Endothelial cell of umbilical vein (primary cell): ENCODE data around the gene HDAC1. TPM values are rescaled to one million over a fixed set of nuclear protein-coding genes. Genes with fewer than 3 reads are reported as not detected.

Source experiments
- BruUV-seq: library from RNA; stranded (reverse); fragments of 400-500 nt; replicated peaks from 2 replicates; lab custom pipeline; 2021; lab: Mats Ljungman, UMichigan
- CTCF ChIA-PET: fragments of 300-600, 350-600 bp; sonication (Branson Sonifier 250); formaldehyde crosslinking; loops from one replicate; lab custom pipeline; 2021; ENCODE audit warnings: antibody characterized with exemption, inconsistent platforms; lab: Charles Lee
- POLR2A ChIA-PET: fragments of 300-600, 350-600 bp; sonication (Branson Sonifier 250); formaldehyde crosslinking; loops from one replicate; lab custom pipeline; 2021; ENCODE audit warnings: antibody characterized with exemption, inconsistent platforms; lab: Charles Lee
- DNase-seq: peaks from one replicate; pipeline ENCODE4 v3.0.0-alpha.2; 2011; ENCODE audit warnings: low read depth, low spot score
- FAIRE-seq: peaks from 2 replicates; lab custom pipeline; 2011; peaks lifted over from hg19 to GRCh38; lab: Jason Lieb, UNC
- H2AFZ ChIP-seq: 2 replicates; pipeline ENCODE4 v1.6.0; 2012; ENCODE audit warnings: low read depth, low read length, control low read depth, inconsistent platforms
- H3K27ac ChIP-seq: 2 replicates; pipeline ENCODE4 v1.5.1; 2011; ENCODE audit warnings: low read depth, mild to moderate bottlenecking, control low read depth, low read length, moderate library complexity; ENCODE audit not compliant: insufficient read depth
- H3K27me3 ChIP-seq, 2 experiments: 2 replicates each; pipeline versions ENCODE4 v1.6.0 to v1.6.1; 2011; ENCODE audit warnings: low read length in 2 of 2, mixed read lengths in 1 of 2; ENCODE audit not compliant: control insufficient read depth in 2 of 2, insufficient read depth in 2 of 2
- H3K36me3 ChIP-seq, 2 experiments: 2 replicates in 1 of 2; 3 replicates in 1 of 2; pipeline ENCODE4 v1.5.1; 2011; ENCODE audit warnings: low read length in 2 of 2, mild to moderate bottlenecking in 1 of 2, moderate library complexity in 1 of 2; ENCODE audit not compliant: control insufficient read depth in 2 of 2, insufficient read depth in 2 of 2; ENCODE audit errors: extremely low read depth in 1 of 2
- H3K4me1 ChIP-seq: 3 replicates; pipeline ENCODE4 v1.5.1; 2011; ENCODE audit warnings: mild to moderate bottlenecking, low read length; ENCODE audit not compliant: control insufficient read depth, insufficient read depth; ENCODE audit errors: extremely low read depth
- H3K4me2 ChIP-seq: 2 replicates; pipeline ENCODE4 v1.6.1; 2011; ENCODE audit warnings: low read length, control low read depth, mixed read lengths; ENCODE audit not compliant: insufficient read depth
- H3K4me3 ChIP-seq, 3 experiments: fragments of 200-600 bp in 1 of 3; sonication (generic), shearing (Covaris generic) in 1 of 3; replicated peaks in 1 of 3; 2 replicates each; pipeline ENCODE4 v1.5.1; 2011 to 2016; ENCODE audit warnings: control low read depth in 3 of 3, low read length in 3 of 3, mild to moderate bottlenecking in 2 of 3, inconsistent platforms in 1 of 3, low read depth in 1 of 3, moderate library complexity in 1 of 3; ENCODE audit not compliant: insufficient read depth in 1 of 3
- H3K79me2 ChIP-seq: 2 replicates; pipeline ENCODE4 v1.6.0; 2012; ENCODE audit warnings: low read length, inconsistent platforms; ENCODE audit not compliant: control insufficient read depth, insufficient read depth
- H3K9ac ChIP-seq: replicated peaks from 2 replicates; pipeline ENCODE3; 2011; ENCODE audit warnings: low read length, control low read depth; ENCODE audit not compliant: insufficient read depth; ENCODE audit errors: extremely low read depth
- H3K9me1 ChIP-seq: replicated peaks from 3 replicates; pipeline ENCODE4 v1.6.0; 2011; ENCODE audit warnings: mild to moderate bottlenecking, low read length; ENCODE audit not compliant: control insufficient read depth, insufficient read depth; ENCODE audit errors: extremely low read depth
- H3K9me3 ChIP-seq: replicated peaks from 2 replicates; pipeline ENCODE4 v1.5.1; 2012; ENCODE audit warnings: low read length, inconsistent platforms; ENCODE audit not compliant: control insufficient read depth, insufficient read depth
- H4K20me1 ChIP-seq: replicated peaks from 2 replicates; pipeline ENCODE3; 2011; ENCODE audit warnings: mild to moderate bottlenecking, low read length; ENCODE audit not compliant: control insufficient read depth, insufficient read depth; ENCODE audit errors: extremely low read depth
- CTCF ChIP-seq, 2 donors: IDR thresholded peaks; 1 replicate in 1 of 2; 2 replicates in 1 of 2; pipeline ENCODE4 v1.5.1; 2011; ENCODE audit warnings: low read length in 2 of 2, mild to moderate bottlenecking in 2 of 2, moderate library complexity in 2 of 2, control low read depth in 1 of 2, inconsistent platforms in 1 of 2, low read depth in 1 of 2; ENCODE audit not compliant: insufficient read depth in 1 of 2; ENCODE audit errors: extremely low read depth in 1 of 2
- EZH2 ChIP-seq: IDR thresholded peaks from 2 replicates; pipeline ENCODE4 v1.6.1; 2012; ENCODE audit warnings: borderline replicate concordance, low read depth, mild to moderate bottlenecking, moderate library complexity, low read length, inconsistent platforms; ENCODE audit not compliant: severe bottlenecking
- FOS ChIP-seq: IDR thresholded peaks from 2 replicates; pipeline ENCODE4 v1.6.1; 2011; ENCODE audit warnings: mild to moderate bottlenecking, low read length, moderate library complexity, borderline replicate concordance; ENCODE audit not compliant: insufficient read depth
- GATA2 ChIP-seq: IDR thresholded peaks from 2 replicates; pipeline ENCODE4 v1.7.0; 2011; ENCODE audit warnings: low read depth, mild to moderate bottlenecking, moderate library complexity, mixed read lengths, low read length; ENCODE audit not compliant: insufficient read length, insufficient read depth
- JUN ChIP-seq: IDR thresholded peaks from 2 replicates; pipeline ENCODE4 v1.6.1; 2011; ENCODE audit warnings: borderline replicate concordance, low read depth; ENCODE audit not compliant: insufficient read length, insufficient read depth
- MAX ChIP-seq: IDR thresholded peaks from 2 replicates; pipeline ENCODE4 v1.6.1; 2011; ENCODE audit not compliant: insufficient read depth, insufficient read length
- MYC ChIP-seq: IDR thresholded peaks from one replicate; pipeline ENCODE4 v1.6.1; 2011; ENCODE audit warnings: mild to moderate bottlenecking, low read depth, low read length
- POLR2A ChIP-seq: IDR thresholded peaks from 2 replicates; pipeline ENCODE4 v1.6.1; 2012; ENCODE audit warnings: low read depth, mild to moderate bottlenecking, control low read depth, low read length
- POLR2AphosphoS5 ChIP-seq: IDR thresholded peaks from 2 replicates; pipeline ENCODE4 v1.6.1; 2012; ENCODE audit warnings: low read depth, mild to moderate bottlenecking, control low read depth, low read length, moderate library complexity; ENCODE audit not compliant: insufficient read depth
- dilution Hi-C: fragments of 300-500 bp; cut with MboI; formaldehyde crosslinking; loops from one replicate; pipeline ENCODE4 v1.15.0; 2019; ENCODE audit warnings: low sequenced_read_pairs; ENCODE audit not compliant: extremely low pct_ligation_motif_present
- intact Hi-C: fragments of 100-400 bp; cut with micrococcal nuclease; formaldehyde crosslinking; loops from one replicate; pipeline ENCODE4 v1.10.0; 2022
- polyA plus RNA-seq, 4 experiments: library from polyadenylated mRNA; depleted of rRNA in 3 of 4; stranded (reverse) in 3 of 4; unstranded in 1 of 4; fragments of >200 nt; gene quantifications; 2 replicates each; pipeline versions ENCODE4 v1.2.1 to v1.2.3, GENCODE V29; 2011 to 2012; ENCODE audit warnings: missing spikeins in 1 of 4
- total RNA-seq: library from RNA; stranded (reverse); gene quantifications from 2 replicates; pipeline ENCODE4 v1.2.3, GENCODE V29; 2021

HDAC1 gene
- total and polyA plus RNA-seq, 2 donors (not counting 3 experiments of a cell fraction or from before 2014, with no cell fraction given), result 138 to 141 TPM

- H3K9me3 ChIP-seq, result no peaks in the 10 kb centered on the region
- dilution Hi-C loops, result no loop called here
- peak overlapping the region; percentile 77 for H3K9ac ChIP-seq
- H3K9me1 ChIP-seq, result no peaks in the 10 kb centered on the region
- peaks cover 19% of the 10 kb centered on the region for H3K79me2 ChIP-seq
- H3K4me2 ChIP-seq, result peak overlapping the region; percentile 60
- no peak overlapping the region for H2AFZ ChIP-seq
- H3K27me3 ChIP-seq, result no peaks in the 10 kb centered on the region
- no peak overlapping the region for H3K27ac ChIP-seq
- H3K36me3 ChIP-seq, result peaks cover 11 to 35% of the 10 kb centered on the region in 2 experiments
- DNase-seq (no peak), FAIRE-seq (peak; percentile 58)
- peak overlapping the region; percentile 28 to 87 (median 80) for H3K4me3 ChIP-seq
- H4K20me1 ChIP-seq, result no peaks in the 10 kb centered on the region
- no TSS peak for BruUV-seq
- no peak for TF ChIP-seq POLR2AphosphoS5
- no peak for TF ChIP-seq GATA2
- no peak for TF ChIP-seq CTCF (IDR thresholded peaks at IDR 0.05; ENCODE audit: extremely low read depth in 1 of 2, insufficient read depth in 1 of 2, low read depth in 1 of 2, low read length in 2 of 2)
- no peak for TF ChIP-seq MAX
- no peak for TF ChIP-seq MYC
- no peak for TF ChIP-seq JUN
- TF ChIP-seq FOS, result no peak
- peak; percentile 59 for TF ChIP-seq POLR2A
- no peak for TF ChIP-seq EZH2
- intact Hi-C loops, result loop anchor here (2.0 kb wide), 2 partner anchors 60 to 86 kb away; partner anchors contain the start of gene BSDC1
- H3K4me1 ChIP-seq, result peaks cover 14% of the 10 kb centered on the region
- CTCF ChIA-PET, result interaction anchor here (0.5 to 1.0 kb wide), 3 partner anchors 13 to 119 kb away, joined by 3 to 6 read pairs (median 3); no protein-coding TSS in a partner anchor
- POLR2A ChIA-PET, result interaction anchor here (2.1 kb wide), 1 partner anchor 18 kb away, joined by 50 read pairs; no protein-coding TSS in a partner anchor
Measured at GRCh38 chr1:32334274-32334861, 42.5 kb downstream of the HDAC1 start.
